B cell (primary cell): ENCODE results near the gene TNFRSF6B. TPM values are rescaled to one million over a fixed set of nuclear protein-coding genes. Genes with fewer than 3 reads are reported as not detected.

ENCODE experiments used
- ATAC-seq: fragments of 200-7000 bp; cut with Tn5 transposase; one replicate; pipeline ENCODE4 v1.10.0; 2021; ENCODE audit warnings: low read depth, mild to moderate bottlenecking, moderate number of reproducible peaks, moderate library complexity
- CTCF ChIA-PET: fragments of 350-600 bp; sonication (Branson Sonifier 250); formaldehyde crosslinking; loops from one replicate; lab custom pipeline; 2021; ENCODE audit warnings: antibody characterized with exemption, inconsistent platforms; lab: Charles Lee
- POLR2A ChIA-PET: fragments of 350-600 bp; sonication (Branson Sonifier 250); formaldehyde crosslinking; loops from one replicate; lab custom pipeline; 2021; ENCODE audit warnings: antibody characterized with exemption; lab: Charles Lee
- DNase-seq: peaks from one replicate; pipeline ENCODE4 v3.0.0; 2013
- H2AFZ ChIP-seq: 2 replicates; pipeline ENCODE4 v1.6.1; 2012; ENCODE audit warnings: mild to moderate bottlenecking, low read depth, low read length; ENCODE audit not compliant: insufficient read depth, poor library complexity, severe bottlenecking
- H3K27ac ChIP-seq, 2 donors: 1 replicate in 1 of 2; 2 replicates in 1 of 2; pipeline ENCODE4 v1.5.1; 2012 to 2013; ENCODE audit warnings: low read length in 2 of 2, mild to moderate bottlenecking in 2 of 2, moderate library complexity in 1 of 2
- H3K27me3 ChIP-seq, 4 experiments: fragments of 200-600 bp in 1 of 4; sonication (generic) in 1 of 4; replicated peaks in 1 of 4; 1 replicate in 2 of 4; 2 replicates in 2 of 4; pipeline versions ENCODE4 v1.6.1 to v1.7.0; 2013 to 2016; ENCODE audit warnings: low read length in 3 of 4, mild to moderate bottlenecking in 2 of 4, mixed read lengths in 1 of 4, moderate library complexity in 1 of 4; ENCODE audit not compliant: insufficient read depth in 4 of 4, control insufficient read depth in 3 of 4; ENCODE audit errors: control extremely low read depth in 1 of 4
- H3K36me3 ChIP-seq, 2 experiments: replicated peaks in 1 of 2; 1 replicate in 1 of 2; 2 replicates in 1 of 2; pipeline versions ENCODE4 v1.6.1 to v1.7.1; 2013; ENCODE audit warnings: low read length in 1 of 2; ENCODE audit not compliant: insufficient read depth in 2 of 2, control insufficient read depth in 1 of 2; ENCODE audit errors: control extremely low read depth in 1 of 2, extremely low read depth in 1 of 2
- H3K4me1 ChIP-seq, 2 donors: fragments of 200-600 bp in 1 of 2; sonication (generic) in 1 of 2; 1 replicate in 1 of 2; 2 replicates in 1 of 2; pipeline versions ENCODE4 v1.5.1 to v1.6.1; 2013 to 2017; ENCODE audit warnings: low read length in 2 of 2; ENCODE audit not compliant: control insufficient read depth in 2 of 2, insufficient read depth in 2 of 2
- H3K4me2 ChIP-seq: replicated peaks from 2 replicates; pipeline ENCODE3; 2012; ENCODE audit warnings: mild to moderate bottlenecking, low read depth, low read length; ENCODE audit not compliant: poor library complexity, severe bottlenecking
- H3K4me3 ChIP-seq, 5 experiments: fragments of 200-600 bp in 1 of 5; sonication (generic) in 1 of 5; 1 replicate in 3 of 5; 2 replicates in 2 of 5; pipeline versions ENCODE4 v1.5.1 to v1.7.0; 2011 to 2016; ENCODE audit warnings: low read length in 4 of 5, mild to moderate bottlenecking in 4 of 5, low read depth in 2 of 5, control low read depth in 1 of 5, moderate library complexity in 1 of 5; ENCODE audit not compliant: insufficient read depth in 1 of 5; ENCODE audit errors: control extremely low read depth in 1 of 5, extremely low read depth in 1 of 5
- H3K79me2 ChIP-seq: fragments of 200-600 bp; sonication (generic); one replicate; pipeline ENCODE4 v1.6.0; 2016; ENCODE audit warnings: low read length; ENCODE audit not compliant: control insufficient read depth, insufficient read depth
- H3K9ac ChIP-seq: fragments of 200-600 bp; sonication (generic); 2 replicates; pipeline ENCODE4 v1.6.1; 2017; ENCODE audit warnings: mild to moderate bottlenecking, low read length, moderate library complexity
- H3K9me3 ChIP-seq, 3 donors: one replicate each; pipeline versions ENCODE4 v1.6.1 to v1.7.1; 2013; ENCODE audit warnings: low read length in 2 of 3; ENCODE audit not compliant: control insufficient read depth in 2 of 3, insufficient read depth in 1 of 3; ENCODE audit errors: control extremely low read depth in 1 of 3
- H4K20me1 ChIP-seq: 2 replicates; pipeline ENCODE4 v1.6.0; 2012; ENCODE audit warnings: mild to moderate bottlenecking, low read length; ENCODE audit not compliant: insufficient read depth, control insufficient read depth, poor library complexity, severe bottlenecking
- H3K27ac Mint-ChIP-seq: one replicate; pipeline ENCODE4 v1.8.0; 2021; ENCODE audit warnings: mixed read lengths
- H3K27me3 Mint-ChIP-seq: one replicate; pipeline ENCODE4 v1.8.0; 2021; ENCODE audit warnings: mixed read lengths
- H3K4me1 Mint-ChIP-seq: one replicate; pipeline ENCODE4 v1.8.0; 2021; ENCODE audit warnings: mixed read lengths
- H3K4me3 Mint-ChIP-seq: one replicate; pipeline ENCODE4 v1.8.0; 2021; ENCODE audit warnings: mixed read lengths
- H3K9me3 Mint-ChIP-seq: one replicate; pipeline ENCODE4 v1.8.0; 2022; ENCODE audit warnings: mixed read lengths; ENCODE audit not compliant: insufficient read depth
- EZH2 ChIP-seq: IDR thresholded peaks from 2 replicates; pipeline ENCODE4 v1.6.1; 2012; ENCODE audit warnings: borderline replicate concordance, low read depth, mild to moderate bottlenecking, moderate library complexity, low read length; ENCODE audit not compliant: insufficient read depth, poor library complexity, severe bottlenecking
- WGBS: methylation state at CpG from one replicate; pipeline ENCODE4 v1.1.5; 2013; ENCODE audit warnings: missing lambda C conversion rate; ENCODE audit not compliant: insufficient coverage; 5-methylcytosine and 5-hydroxymethylcytosine counted together
- intact Hi-C: fragments of 100-400 bp; cut with micrococcal nuclease; formaldehyde crosslinking; loops from one replicate; pipeline ENCODE4 v1.10.0; 2022
- polyA plus RNA-seq: library from polyadenylated mRNA; depleted of rRNA; stranded (reverse); fragments of >200 nt; gene quantifications from 2 replicates; pipeline ENCODE4 v1.2.3, GENCODE V29; 2012
- total RNA-seq, 2 donors: library from RNA; stranded (reverse); fragments of 120-200 nt in 1 of 2; gene quantifications; 1 replicate in 1 of 2; 2 replicates in 1 of 2; pipeline versions ENCODE4 v1.2.3 to v1.2.4, GENCODE V29; 2013 to 2022
- TF ChIP-seq, protein P1 (sequence below): fragments of 200-600 bp; IDR thresholded peaks from one replicate; pipeline ENCODE4 v1.8.0; 2022; ENCODE audit warnings: antibody characterized with exemption, mild to moderate bottlenecking

TNFRSF6B gene
- total and polyA plus RNA-seq, 2 donors (not counting 1 experiment from before 2014, with no cell fraction given), result 6.7 TPM; not detected in 1

DNA sequence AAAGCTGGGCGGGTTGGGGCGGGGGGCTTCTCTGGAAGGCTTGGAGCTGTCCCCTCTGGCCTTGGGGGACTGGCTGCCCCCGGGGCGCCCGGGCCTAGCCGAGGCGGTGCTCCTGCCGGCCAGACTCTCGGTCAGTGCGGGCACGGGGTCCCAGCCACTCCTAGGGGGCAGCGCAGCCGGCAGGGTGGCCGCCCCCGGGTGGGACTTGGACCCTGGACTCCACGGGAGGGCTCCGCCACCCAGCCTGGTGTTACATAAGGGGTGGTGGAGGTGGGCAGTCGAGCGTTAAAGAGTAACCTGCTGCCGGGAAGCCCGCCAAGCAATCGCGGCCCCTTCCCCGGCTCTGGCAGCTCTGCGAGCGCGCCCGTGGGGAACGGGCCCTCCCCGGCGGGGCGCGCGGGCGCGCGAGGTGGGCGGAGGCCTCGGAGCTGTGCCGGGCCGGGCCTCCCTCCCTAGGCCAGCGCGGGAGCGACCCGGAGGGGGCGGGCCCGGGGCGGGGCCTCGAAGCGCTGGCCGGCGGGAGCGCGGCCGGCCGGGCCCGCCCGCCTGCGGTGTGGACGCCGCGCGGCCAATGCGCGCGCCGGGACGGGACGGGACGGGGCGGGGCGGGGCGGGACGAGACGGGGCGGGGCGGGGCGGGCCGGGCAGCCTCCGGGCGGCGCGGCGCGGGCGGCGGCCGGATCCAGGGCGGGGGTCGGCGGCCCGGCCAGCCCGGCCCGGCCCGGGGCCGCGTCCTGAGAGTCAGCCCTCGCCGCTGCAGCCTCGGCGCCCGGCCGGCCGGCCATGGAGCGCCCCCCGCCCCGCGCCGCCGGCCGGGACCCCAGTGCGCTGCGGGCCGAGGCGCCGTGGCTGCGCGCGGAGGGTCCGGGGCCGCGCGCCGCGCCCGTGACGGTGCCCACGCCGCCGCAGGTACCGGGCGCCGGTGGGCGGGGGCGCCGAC, 42.9 kb downstream of the TNFRSF6B start, which contains the start of gene SLC2A4RG:
Gene SLC2A4RG, plus strand, starts transcription at position 647 of the 940 bp plus-strand sequence. Its CDS starts 137 bp downstream, at position 784.
- Mint-ChIP-seq H3K9me3 (no peaks in the 10 kb centered on the region), H3K27ac (no peak within 1 kb of the TSS)
- peak within 1 kb of the TSS; percentile 70 for H2AFZ ChIP-seq

More for the DNA sequence above, 42.9 kb downstream of the TNFRSF6B start, which contains the start of gene SLC2A4RG:
- Mint-ChIP-seq H3K27me3 (no peaks in the 10 kb centered on the region), H3K4me1 (peaks cover 18% of the 10 kb centered on the region), H3K4me3 (peak within 1 kb of the TSS; percentile 80)
- intact Hi-C loops, result loop anchor here (1.0 to 5.0 kb wide), 2 partner anchors 125 to 202 kb away; partner anchors contain the start of gene PTK6
- POLR2A ChIA-PET, result interaction anchor here (0.6 to 1.8 kb wide), 4 partner anchors 10 to 207 kb away, joined by 3 to 8 read pairs (median 3); partner anchors contain the start of genes ARFRP1, TPD52L2 and ZGPAT
- H3K36me3 ChIP-seq, result peaks cover 0 to 15% of the 10 kb centered on the region in 2 experiments
- H4K20me1 ChIP-seq, result peaks cover 29% of the 10 kb centered on the region
- no peak within 1 kb of the TSS for H3K27ac ChIP-seq
- peak within 1 kb of the TSS; percentile 95 for H3K4me2 ChIP-seq
- peak within 1 kb of the TSS; percentile 68 for H3K9ac ChIP-seq
- peak; percentile 71 for ATAC-seq
- peak within 1 kb of the TSS; percentile 23 to 64 (median 50) for H3K4me3 ChIP-seq
- H3K27me3 ChIP-seq, result no peaks in the 10 kb centered on the region
- DNase-seq, result peak; percentile 79
- 2% methylated on average over 136 of the region's 136 CpGs for WGBS
- CTCF ChIA-PET, result no interaction called here
- TF ChIP-seq EZH2, result no peak
- TF ChIP-seq, protein P1, sequence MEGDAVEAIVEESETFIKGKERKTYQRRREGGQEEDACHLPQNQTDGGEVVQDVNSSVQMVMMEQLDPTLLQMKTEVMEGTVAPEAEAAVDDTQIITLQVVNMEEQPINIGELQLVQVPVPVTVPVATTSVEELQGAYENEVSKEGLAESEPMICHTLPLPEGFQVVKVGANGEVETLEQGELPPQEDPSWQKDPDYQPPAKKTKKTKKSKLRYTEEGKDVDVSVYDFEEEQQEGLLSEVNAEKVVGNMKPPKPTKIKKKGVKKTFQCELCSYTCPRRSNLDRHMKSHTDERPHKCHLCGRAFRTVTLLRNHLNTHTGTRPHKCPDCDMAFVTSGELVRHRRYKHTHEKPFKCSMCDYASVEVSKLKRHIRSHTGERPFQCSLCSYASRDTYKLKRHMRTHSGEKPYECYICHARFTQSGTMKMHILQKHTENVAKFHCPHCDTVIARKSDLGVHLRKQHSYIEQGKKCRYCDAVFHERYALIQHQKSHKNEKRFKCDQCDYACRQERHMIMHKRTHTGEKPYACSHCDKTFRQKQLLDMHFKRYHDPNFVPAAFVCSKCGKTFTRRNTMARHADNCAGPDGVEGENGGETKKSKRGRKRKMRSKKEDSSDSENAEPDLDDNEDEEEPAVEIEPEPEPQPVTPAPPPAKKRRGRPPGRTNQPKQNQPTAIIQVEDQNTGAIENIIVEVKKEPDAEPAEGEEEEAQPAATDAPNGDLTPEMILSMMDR, result no peak
- no peaks in the 10 kb centered on the region for H3K9me3 ChIP-seq
- peaks cover 35 to 46% of the 10 kb centered on the region in 2 donors for H3K4me1 ChIP-seq
- H3K79me2 ChIP-seq, result peaks cover 14% of the 10 kb centered on the region
